Kidney (tissue), 14 donors: ENCODE data around the gene CCDC85B. TPM values are rescaled to one million over a fixed set of nuclear protein-coding genes. Genes with fewer than 3 reads are reported as not detected.

ENCODE experiments used
- DNase-seq, 5 donors: peaks; one replicate each; pipeline ENCODE4 v3.0.0-alpha.2; 2013 to 2020
- FAIRE-seq: peaks from 2 replicates; lab custom pipeline; 2012; peaks lifted over from hg19 to GRCh38; lab: Jason Lieb, UNC
- H3K27ac ChIP-seq, 2 donors: one replicate each; pipeline ENCODE4 v1.7.0; 2013; ENCODE audit warnings: low read depth in 2 of 2, low read length in 2 of 2, inconsistent platforms in 1 of 2
- H3K27me3 ChIP-seq: one replicate; pipeline ENCODE4 v1.7.1; 2013; ENCODE audit warnings: low read length, inconsistent platforms; ENCODE audit not compliant: control insufficient read depth, insufficient read depth
- H3K36me3 ChIP-seq, 3 donors: one replicate each; pipeline versions ENCODE4 v1.7.0 to v1.7.1; 2013; ENCODE audit warnings: low read length in 3 of 3, control low read depth in 1 of 3, inconsistent platforms in 1 of 3; ENCODE audit not compliant: insufficient read depth in 3 of 3, control insufficient read depth in 2 of 3
- H3K4me1 ChIP-seq, 3 donors: one replicate each; pipeline versions ENCODE4 v1.7.0 to v1.7.1; 2013; ENCODE audit warnings: low read length in 3 of 3, inconsistent platforms in 1 of 3, low read depth in 1 of 3; ENCODE audit not compliant: control insufficient read depth in 2 of 3, insufficient read depth in 2 of 3
- H3K4me3 ChIP-seq, 3 donors: one replicate each; pipeline versions ENCODE4 v1.7.0 to v1.8.1; 2013; ENCODE audit warnings: low read length in 3 of 3, control low read depth in 1 of 3, inconsistent platforms in 1 of 3
- H3K9ac ChIP-seq, 3 donors: one replicate each; pipeline versions ENCODE4 v1.7.0 to v1.7.1; 2013; ENCODE audit warnings: low read length in 3 of 3, control low read depth in 1 of 3, inconsistent platforms in 1 of 3
- H3K9me3 ChIP-seq, 3 donors: one replicate each; pipeline versions ENCODE4 v1.7.0 to v1.7.1; 2013; ENCODE audit warnings: low read length in 3 of 3, control low read depth in 1 of 3, inconsistent platforms in 1 of 3; ENCODE audit not compliant: control insufficient read depth in 2 of 3, insufficient read depth in 1 of 3
- intact Hi-C: fragments of 100-400 bp; cut with DNase I; formaldehyde crosslinking; loops from one replicate; pipeline ENCODE4 v1.11.1; 2022
- polyA plus RNA-seq: library from polyadenylated mRNA; stranded (reverse); fragments of 350-450 nt; fragmentation: Illumina TruSeq; extraction: RNeasy Lipid Tissue Mini Kit (QIAGEN cat#74804); gene quantifications from one replicate; pipeline ENCODE4 v1.2.3, GENCODE V29; 2014; ENCODE audit warnings: low read depth, low replicate concordance; ENCODE audit not compliant: insufficient read depth
- total RNA-seq: library from RNA; stranded (reverse); fragmentation: NEBNext Ultra II Directional; extraction: Animal tissue kit (Norgen Biotek cat#: 25700); gene quantifications from one replicate; pipeline ENCODE4 v1.2.1, GENCODE V29; 2021
- TF ChIP-seq, protein P1 (sequence below): IDR thresholded peaks from 3 replicates; pipeline ENCODE4 v1.5.1; 2012; ENCODE audit warnings: mild to moderate bottlenecking, moderate library complexity, borderline replicate concordance; ENCODE audit not compliant: insufficient read depth; ENCODE audit errors: extremely low read depth
- donor health status: control.
- donor health status: control.
- donor health status: control.
- donor health status: control.
- donor health status: control.
- donor health status: DM: yes; HTN: yes; CAD: no.
- donor health status: Normal renal cell carcinoma (clear cell type).

Gene CCDC85B
- total and polyA plus RNA-seq, 2 donors from 2014 or later = 26.1 to 31.8 TPM

DNA sequence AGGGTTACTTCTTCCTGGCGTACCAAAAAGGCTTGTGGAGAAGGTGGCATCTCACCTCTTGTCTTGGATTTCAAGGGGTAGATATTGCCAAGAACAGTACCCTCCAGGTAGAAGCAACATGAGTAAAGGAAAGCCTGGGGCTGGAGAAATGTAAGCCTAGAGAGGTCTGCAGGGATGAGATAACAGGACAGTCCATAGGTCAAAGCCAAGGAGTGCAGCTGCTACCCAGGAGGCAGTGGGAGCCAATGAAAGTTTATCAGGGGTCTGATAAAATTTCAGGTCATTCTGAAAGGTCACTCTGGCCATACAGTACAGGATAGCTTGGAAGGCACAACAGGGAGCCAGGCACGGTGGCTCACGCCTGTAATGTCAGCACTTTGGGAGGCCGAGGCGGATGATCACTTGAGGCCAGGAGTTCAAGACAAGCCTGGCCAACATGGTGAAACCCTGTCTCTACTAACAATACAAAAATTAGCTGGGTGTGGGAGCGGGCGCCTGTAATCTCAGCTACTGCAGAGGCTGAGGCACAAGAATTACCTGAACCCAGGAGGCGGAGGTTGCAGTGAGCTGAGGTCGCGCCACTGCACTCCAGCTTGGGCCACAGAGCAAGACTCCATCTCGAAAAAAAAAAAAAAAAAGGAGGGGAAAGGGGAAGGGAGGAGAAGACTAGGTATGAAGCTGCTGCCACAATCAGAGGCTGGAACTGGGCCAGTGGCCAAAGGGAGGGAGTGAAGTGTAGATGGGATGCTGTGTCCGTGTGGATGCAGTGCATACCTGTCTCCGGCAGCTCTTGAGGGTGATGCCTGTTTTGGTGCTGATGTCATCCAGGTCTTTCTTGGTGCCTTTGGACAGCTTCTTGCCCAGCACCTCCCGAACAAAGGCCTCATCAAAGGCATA is 3.4 kb upstream of the CCDC85B start:
- FAIRE-seq = no peak
- Histone ChIP-seq H3K27ac (peak overlapping the region in 1 of 2 donors; percentile 34), H3K9ac (peak overlapping the region in 1 of 3 donors; percentile 28), H3K9me3 (no peaks in the 10 kb centered on the region), H3K36me3 (peaks cover 4 to 12% (median 5%) of the 10 kb centered on the region in 3 donors), H3K4me1 (peaks cover 0 to 34% (median 8%) of the 10 kb centered on the region in 3 donors), H3K27me3 (no peaks in the 10 kb centered on the region), H3K4me3 (peak overlapping the region; percentile 55 to 95 (median 78))
- TF ChIP-seq, protein P1, sequence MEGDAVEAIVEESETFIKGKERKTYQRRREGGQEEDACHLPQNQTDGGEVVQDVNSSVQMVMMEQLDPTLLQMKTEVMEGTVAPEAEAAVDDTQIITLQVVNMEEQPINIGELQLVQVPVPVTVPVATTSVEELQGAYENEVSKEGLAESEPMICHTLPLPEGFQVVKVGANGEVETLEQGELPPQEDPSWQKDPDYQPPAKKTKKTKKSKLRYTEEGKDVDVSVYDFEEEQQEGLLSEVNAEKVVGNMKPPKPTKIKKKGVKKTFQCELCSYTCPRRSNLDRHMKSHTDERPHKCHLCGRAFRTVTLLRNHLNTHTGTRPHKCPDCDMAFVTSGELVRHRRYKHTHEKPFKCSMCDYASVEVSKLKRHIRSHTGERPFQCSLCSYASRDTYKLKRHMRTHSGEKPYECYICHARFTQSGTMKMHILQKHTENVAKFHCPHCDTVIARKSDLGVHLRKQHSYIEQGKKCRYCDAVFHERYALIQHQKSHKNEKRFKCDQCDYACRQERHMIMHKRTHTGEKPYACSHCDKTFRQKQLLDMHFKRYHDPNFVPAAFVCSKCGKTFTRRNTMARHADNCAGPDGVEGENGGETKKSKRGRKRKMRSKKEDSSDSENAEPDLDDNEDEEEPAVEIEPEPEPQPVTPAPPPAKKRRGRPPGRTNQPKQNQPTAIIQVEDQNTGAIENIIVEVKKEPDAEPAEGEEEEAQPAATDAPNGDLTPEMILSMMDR = no peak
- peak in 1 of 5 donors; percentile 69 for DNase-seq
- intact Hi-C loops = loop anchor here (10.0 kb wide), 1 partner anchor 98 kb away; no protein-coding TSS in a partner anchor

DNA sequence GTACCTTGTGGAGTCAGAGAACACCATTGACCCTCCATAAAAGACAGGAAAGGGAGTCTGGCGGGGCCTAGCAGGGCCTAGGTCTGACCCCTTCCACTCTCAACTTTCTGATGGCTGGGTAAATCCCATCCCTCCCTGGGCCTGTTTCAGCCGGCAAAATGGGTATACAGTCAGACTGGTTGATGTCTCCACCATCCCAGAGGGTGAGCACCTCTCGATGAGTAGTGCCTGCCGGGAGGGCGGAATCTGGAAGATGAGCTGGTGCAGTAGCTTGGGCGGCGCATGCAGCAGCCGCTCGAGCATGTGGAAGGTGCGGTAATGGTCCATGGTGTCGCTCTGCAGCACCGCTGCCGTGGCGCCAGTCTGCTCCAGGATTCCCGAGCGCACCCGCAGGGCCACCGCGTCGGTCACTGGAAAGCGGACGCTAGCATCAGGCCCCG is 2.7 kb upstream of the CCDC85B start:
- H3K4me1 ChIP-seq = peaks cover 0 to 39% (median 8%) of the 10 kb centered on the region in 3 donors
- H3K9ac ChIP-seq = peak overlapping the region; percentile 28 to 88 (median 56)
- peak overlapping the region; percentile 55 to 95 (median 78) for H3K4me3 ChIP-seq
- intact Hi-C loops = loop anchor here (10.0 kb wide), 1 partner anchor 97 kb away; no protein-coding TSS in a partner anchor
- no peak for DNase-seq
- H3K9me3 ChIP-seq = no peaks in the 10 kb centered on the region
- H3K36me3 ChIP-seq = peaks cover 4 to 12% (median 5%) of the 10 kb centered on the region in 3 donors
- TF ChIP-seq, protein P1 = no peak
- H3K27ac ChIP-seq = peak overlapping the region; percentile 34 to 78
- no peaks in the 10 kb centered on the region for H3K27me3 ChIP-seq
- FAIRE-seq = no peak

DNA sequence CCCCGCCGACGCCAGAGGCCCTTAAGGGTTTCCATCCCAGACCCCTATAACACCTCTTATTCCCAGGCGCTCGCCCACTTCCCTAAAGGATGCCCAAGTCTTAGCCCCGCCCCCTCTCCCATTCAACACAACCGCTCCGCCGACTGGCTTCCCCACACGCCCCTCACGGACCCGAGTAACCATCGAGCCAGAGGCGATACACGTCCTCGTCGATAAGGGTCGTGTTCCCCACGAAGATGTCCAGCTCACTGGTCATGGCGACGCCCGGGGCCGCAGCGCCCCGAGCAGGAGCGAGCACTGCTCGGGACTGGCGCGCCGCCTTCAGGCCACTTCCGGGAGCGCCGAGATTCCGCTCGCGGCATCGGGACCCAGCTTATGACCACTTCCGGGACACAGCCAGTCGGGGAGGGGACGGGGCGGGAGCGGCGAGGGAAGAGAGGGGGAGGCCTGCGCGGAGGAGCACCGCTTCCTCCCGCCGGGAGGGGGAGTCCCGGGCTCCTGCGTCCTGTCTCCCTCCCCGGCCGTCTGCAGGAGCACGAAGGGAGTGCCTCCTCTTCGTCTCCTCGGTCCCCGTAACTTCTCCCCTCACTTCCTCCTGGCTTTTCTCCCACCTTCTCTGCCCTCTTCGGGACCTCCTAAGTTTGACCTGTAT is 2.2 kb upstream of the CCDC85B start, which contains the start of gene FIBP:
Gene FIBP, minus strand, starts transcription at position 309 of the 652 bp plus-strand sequence. Its CDS starts 53 bp downstream, at position 256.
- Histone ChIP-seq H3K36me3 (peaks cover 4 to 12% (median 5%) of the 10 kb centered on the region in 3 donors), H3K4me1 (peaks cover 0 to 39% (median 8%) of the 10 kb centered on the region in 3 donors), H3K27me3 (no peaks in the 10 kb centered on the region), H3K27ac (peak within 1 kb of the TSS; percentile 90 to 96), H3K9me3 (no peaks in the 10 kb centered on the region), H3K4me3 (peak within 1 kb of the TSS; percentile 65 to 95 (median 78)), H3K9ac (peak within 1 kb of the TSS; percentile 83 to 92 (median 88))
- intact Hi-C loops = loop anchor here (10.0 kb wide), 1 partner anchor 97 kb away; no protein-coding TSS in a partner anchor
- peak; percentile 98 to 99 (median 99) for DNase-seq
- no peak for FAIRE-seq
- TF ChIP-seq, protein P1 = peak; percentile 69
